Measurements from ENCODE around the gene DEPDC7. TPM values are rescaled to one million over a fixed set of nuclear protein-coding genes. Genes with fewer than 3 reads are reported as not detected.

Gene DEPDC7
- total and polyA plus RNA-seq, 2 of the 8 experiments (the other 6 are each of a cell fraction or from before 2014, with no cell fraction given), result 3.1 to 7.6 TPM

DNA sequence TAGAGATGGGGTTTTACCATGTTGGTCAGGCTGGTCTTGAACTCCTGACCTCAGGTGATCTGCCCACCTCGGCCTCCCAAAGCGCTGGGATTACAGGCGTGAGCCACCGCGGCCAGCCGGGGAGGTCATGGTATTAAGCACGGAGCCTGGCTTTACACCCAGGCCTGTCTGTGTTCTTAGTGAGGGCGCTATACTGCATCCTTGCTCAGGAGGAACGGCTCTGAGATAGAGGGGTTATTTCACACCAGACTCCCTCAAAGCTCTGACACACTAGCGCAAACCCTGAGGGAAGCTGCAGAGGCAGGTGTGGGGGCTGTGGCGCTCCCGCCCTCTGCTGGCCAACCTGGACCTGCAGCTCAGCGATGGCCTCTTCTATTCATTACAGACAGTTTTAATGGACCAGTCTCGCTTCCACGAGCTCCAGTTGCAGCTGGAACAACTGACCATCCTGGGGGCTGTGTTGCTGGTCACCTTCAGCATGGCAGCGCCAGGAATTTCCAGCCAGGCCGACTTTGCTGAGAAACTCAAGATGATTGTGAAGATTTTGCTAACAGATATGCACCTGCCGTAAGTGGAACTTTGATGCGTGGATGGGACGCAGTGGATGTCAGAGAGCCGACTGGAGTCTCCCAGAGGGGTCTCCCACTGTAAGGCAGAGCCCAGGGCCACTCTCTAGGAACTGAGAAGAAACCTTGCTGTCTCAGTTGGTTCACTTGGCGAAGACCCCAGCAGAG is 49.9 kb downstream of the DEPDC7 start (continued):
- TF ChIP-seq SP4 (IDR thresholded peaks at IDR 0.05; ENCODE audit: low read length) (no peak), RAD21 (IDR thresholded peaks at IDR 0.05 in 1 of 2, conservative IDR thresholded peaks at IDR 0.05 in 1 of 2; ENCODE audit: low read depth in 2 of 2, low read length in 2 of 2) (peak; percentile 92 to 96), SRF (IDR thresholded peaks at IDR 0.05; ENCODE audit: low read depth, low read length) (no peak), TEAD4 (IDR thresholded peaks at IDR 0.05; ENCODE audit: low read depth, low read length) (no peak), RNF2 (IDR thresholded peaks at IDR 0.05; ENCODE audit: borderline replicate concordance, low read depth, low read length, missing control alignments, poor library complexity, severe bottlenecking) (no peak), RXRA (IDR thresholded peaks at IDR 0.05; ENCODE audit: insufficient read depth, low read depth, low read length) (no peak), HDAC6 (IDR thresholded peaks at IDR 0.05; ENCODE audit: low read depth, low read length) (no peak)
- TF ChIP-seq, protein P1, sequence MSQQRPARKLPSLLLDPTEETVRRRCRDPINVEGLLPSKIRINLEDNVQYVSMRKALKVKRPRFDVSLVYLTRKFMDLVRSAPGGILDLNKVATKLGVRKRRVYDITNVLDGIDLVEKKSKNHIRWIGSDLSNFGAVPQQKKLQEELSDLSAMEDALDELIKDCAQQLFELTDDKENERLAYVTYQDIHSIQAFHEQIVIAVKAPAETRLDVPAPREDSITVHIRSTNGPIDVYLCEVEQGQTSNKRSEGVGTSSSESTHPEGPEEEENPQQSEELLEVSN (IDR thresholded peaks at IDR 0.05), result no peak
- TF ChIP-seq, protein P2, sequence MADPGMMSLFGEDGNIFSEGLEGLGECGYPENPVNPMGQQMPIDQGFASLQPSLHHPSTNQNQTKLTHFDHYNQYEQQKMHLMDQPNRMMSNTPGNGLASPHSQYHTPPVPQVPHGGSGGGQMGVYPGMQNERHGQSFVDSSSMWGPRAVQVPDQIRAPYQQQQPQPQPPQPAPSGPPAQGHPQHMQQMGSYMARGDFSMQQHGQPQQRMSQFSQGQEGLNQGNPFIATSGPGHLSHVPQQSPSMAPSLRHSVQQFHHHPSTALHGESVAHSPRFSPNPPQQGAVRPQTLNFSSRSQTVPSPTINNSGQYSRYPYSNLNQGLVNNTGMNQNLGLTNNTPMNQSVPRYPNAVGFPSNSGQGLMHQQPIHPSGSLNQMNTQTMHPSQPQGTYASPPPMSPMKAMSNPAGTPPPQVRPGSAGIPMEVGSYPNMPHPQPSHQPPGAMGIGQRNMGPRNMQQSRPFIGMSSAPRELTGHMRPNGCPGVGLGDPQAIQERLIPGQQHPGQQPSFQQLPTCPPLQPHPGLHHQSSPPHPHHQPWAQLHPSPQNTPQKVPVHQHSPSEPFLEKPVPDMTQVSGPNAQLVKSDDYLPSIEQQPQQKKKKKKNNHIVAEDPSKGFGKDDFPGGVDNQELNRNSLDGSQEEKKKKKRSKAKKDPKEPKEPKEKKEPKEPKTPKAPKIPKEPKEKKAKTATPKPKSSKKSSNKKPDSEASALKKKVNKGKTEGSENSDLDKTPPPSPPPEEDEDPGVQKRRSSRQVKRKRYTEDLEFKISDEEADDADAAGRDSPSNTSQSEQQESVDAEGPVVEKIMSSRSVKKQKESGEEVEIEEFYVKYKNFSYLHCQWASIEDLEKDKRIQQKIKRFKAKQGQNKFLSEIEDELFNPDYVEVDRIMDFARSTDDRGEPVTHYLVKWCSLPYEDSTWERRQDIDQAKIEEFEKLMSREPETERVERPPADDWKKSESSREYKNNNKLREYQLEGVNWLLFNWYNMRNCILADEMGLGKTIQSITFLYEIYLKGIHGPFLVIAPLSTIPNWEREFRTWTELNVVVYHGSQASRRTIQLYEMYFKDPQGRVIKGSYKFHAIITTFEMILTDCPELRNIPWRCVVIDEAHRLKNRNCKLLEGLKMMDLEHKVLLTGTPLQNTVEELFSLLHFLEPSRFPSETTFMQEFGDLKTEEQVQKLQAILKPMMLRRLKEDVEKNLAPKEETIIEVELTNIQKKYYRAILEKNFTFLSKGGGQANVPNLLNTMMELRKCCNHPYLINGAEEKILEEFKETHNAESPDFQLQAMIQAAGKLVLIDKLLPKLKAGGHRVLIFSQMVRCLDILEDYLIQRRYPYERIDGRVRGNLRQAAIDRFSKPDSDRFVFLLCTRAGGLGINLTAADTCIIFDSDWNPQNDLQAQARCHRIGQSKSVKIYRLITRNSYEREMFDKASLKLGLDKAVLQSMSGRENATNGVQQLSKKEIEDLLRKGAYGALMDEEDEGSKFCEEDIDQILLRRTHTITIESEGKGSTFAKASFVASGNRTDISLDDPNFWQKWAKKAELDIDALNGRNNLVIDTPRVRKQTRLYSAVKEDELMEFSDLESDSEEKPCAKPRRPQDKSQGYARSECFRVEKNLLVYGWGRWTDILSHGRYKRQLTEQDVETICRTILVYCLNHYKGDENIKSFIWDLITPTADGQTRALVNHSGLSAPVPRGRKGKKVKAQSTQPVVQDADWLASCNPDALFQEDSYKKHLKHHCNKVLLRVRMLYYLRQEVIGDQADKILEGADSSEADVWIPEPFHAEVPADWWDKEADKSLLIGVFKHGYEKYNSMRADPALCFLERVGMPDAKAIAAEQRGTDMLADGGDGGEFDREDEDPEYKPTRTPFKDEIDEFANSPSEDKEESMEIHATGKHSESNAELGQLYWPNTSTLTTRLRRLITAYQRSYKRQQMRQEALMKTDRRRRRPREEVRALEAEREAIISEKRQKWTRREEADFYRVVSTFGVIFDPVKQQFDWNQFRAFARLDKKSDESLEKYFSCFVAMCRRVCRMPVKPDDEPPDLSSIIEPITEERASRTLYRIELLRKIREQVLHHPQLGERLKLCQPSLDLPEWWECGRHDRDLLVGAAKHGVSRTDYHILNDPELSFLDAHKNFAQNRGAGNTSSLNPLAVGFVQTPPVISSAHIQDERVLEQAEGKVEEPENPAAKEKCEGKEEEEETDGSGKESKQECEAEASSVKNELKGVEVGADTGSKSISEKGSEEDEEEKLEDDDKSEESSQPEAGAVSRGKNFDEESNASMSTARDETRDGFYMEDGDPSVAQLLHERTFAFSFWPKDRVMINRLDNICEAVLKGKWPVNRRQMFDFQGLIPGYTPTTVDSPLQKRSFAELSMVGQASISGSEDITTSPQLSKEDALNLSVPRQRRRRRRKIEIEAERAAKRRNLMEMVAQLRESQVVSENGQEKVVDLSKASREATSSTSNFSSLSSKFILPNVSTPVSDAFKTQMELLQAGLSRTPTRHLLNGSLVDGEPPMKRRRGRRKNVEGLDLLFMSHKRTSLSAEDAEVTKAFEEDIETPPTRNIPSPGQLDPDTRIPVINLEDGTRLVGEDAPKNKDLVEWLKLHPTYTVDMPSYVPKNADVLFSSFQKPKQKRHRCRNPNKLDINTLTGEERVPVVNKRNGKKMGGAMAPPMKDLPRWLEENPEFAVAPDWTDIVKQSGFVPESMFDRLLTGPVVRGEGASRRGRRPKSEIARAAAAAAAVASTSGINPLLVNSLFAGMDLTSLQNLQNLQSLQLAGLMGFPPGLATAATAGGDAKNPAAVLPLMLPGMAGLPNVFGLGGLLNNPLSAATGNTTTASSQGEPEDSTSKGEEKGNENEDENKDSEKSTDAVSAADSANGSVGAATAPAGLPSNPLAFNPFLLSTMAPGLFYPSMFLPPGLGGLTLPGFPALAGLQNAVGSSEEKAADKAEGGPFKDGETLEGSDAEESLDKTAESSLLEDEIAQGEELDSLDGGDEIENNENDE (IDR thresholded peaks at IDR 0.05; ENCODE audit: insufficient replicate concordance, low read length), result no peak

Data from H1 (cell line).